Transverse colon (tissue), 4 donors: ENCODE data around the gene APOBEC2. TPM values are rescaled to one million over a fixed set of nuclear protein-coding genes. Genes with fewer than 3 reads are reported as not detected.
"Not testable (repeated sequence)": the region's sequence is repeated elsewhere in the genome, so short reads cannot be mapped to it uniquely, and the experiment has no call there.

Source experiments
- DNase-seq: peaks from one replicate; pipeline ENCODE4 v3.0.0-alpha.2; 2019
- H3K27ac ChIP-seq, 4 donors: fragments of 200-600 bp; sonication (generic); 2 replicates each; pipeline ENCODE4 v1.5.1; 2016 to 2018; ENCODE audit warnings: inconsistent platforms in 4 of 4
- H3K27me3 ChIP-seq: fragments of 200-600 bp; sonication (generic); 2 replicates; pipeline ENCODE4 v1.5.1; 2017; ENCODE audit warnings: inconsistent platforms
- H3K36me3 ChIP-seq, 4 donors: fragments of 200-600 bp; sonication (generic); 2 replicates each; pipeline ENCODE4 v1.5.1; 2017 to 2019; ENCODE audit warnings: inconsistent platforms in 4 of 4
- H3K4me1 ChIP-seq, 4 donors: fragments of 200-600 bp; sonication (generic); 2 replicates each; pipeline ENCODE4 v1.5.1; 2017 to 2020; ENCODE audit warnings: inconsistent platforms in 4 of 4
- H3K4me3 ChIP-seq, 4 donors: fragments of 200-600 bp; sonication (generic); 1 replicate in 1 of 4; 2 replicates in 3 of 4; pipeline versions ENCODE4 v1.5.1 to v1.6.1; 2017 to 2019; ENCODE audit warnings: inconsistent platforms in 4 of 4
- H3K9me3 ChIP-seq, 2 donors: fragments of 200-600 bp; sonication (generic); 2 replicates each; pipeline ENCODE4 v1.5.1; 2017 to 2019; ENCODE audit warnings: inconsistent platforms in 2 of 2
- EP300 ChIP-seq: sonication (generic); formaldehyde crosslinking; IDR thresholded peaks from one replicate; pipeline ENCODE4 v1.6.1; 2017; ENCODE audit warnings: antibody characterized with exemption, low read depth
- POLR2A ChIP-seq: fragments of 450-650 bp; IDR thresholded peaks from one replicate; pipeline ENCODE4 v1.6.1; 2016; ENCODE audit warnings: antibody characterized with exemption, mild to moderate bottlenecking, moderate library complexity
- POLR2AphosphoS5 ChIP-seq, 3 donors: sonication (generic); formaldehyde crosslinking; IDR thresholded peaks; one replicate each; pipeline ENCODE4 v1.6.1; 2016; ENCODE audit warnings: antibody characterized with exemption in 3 of 3
- WGBS, 2 donors: methylation state at CpG; one replicate each; pipeline ENCODE4 v1.1.5; 2018; ENCODE audit warnings: low coverage in 1 of 2; 5-methylcytosine and 5-hydroxymethylcytosine counted together
- in situ Hi-C, 4 donors: fragments of 200-750 bp; cut with MboI; loops; one replicate each; pipeline versions ENCODE4 v1.15.0 to v1.15.1; 2017; ENCODE audit warnings: low sequenced_read_pairs in 3 of 4, low pct_ligation_motif_present in 1 of 4, low pct_unique_long_range_greater_than_20kb in 1 of 4
- intact Hi-C: fragments of 100-400 bp; cut with DNase I; formaldehyde crosslinking; loops from one replicate; pipeline ENCODE4 v1.15.1; 2023; ENCODE audit warnings: low total_unique reads
- total RNA-seq, 4 donors: library from RNA; depleted of rRNA; stranded (reverse); fragments of >200 nt; gene quantifications; one replicate each; pipeline ENCODE4 v1.1.0, GENCODE V29; 2016
- TF ChIP-seq, protein P1 (sequence below), 5 experiments: fragments of 200-600 bp in 3 of 5; fragments of 450-650 bp in 2 of 5; sonication (generic) in 3 of 5; IDR thresholded peaks; 1 replicate in 2 of 5; 2 replicates in 3 of 5; pipeline ENCODE4 v1.5.1; 2016 to 2017; ENCODE audit warnings: antibody characterized with exemption in 5 of 5, inconsistent platforms in 3 of 5, mild to moderate bottlenecking in 2 of 5, moderate library complexity in 1 of 5

Gene APOBEC2
- total RNA-seq, 4 donors from 2014 or later, result not detected

GRCh38 chr6:41011673-41012072 is 41.3 kb upstream of the APOBEC2 start:
- in situ Hi-C loops, result no loop called here
- no peaks in the 10 kb centered on the region for H3K36me3 ChIP-seq
- no peaks in the 10 kb centered on the region for H3K9me3 ChIP-seq
- DNase-seq, result no peak
- no peak overlapping the region for H3K27ac ChIP-seq
- H3K4me3 ChIP-seq, result no peak overlapping the region
- 65 to 83% methylated on average over 2 of the region's 2 CpGs for WGBS, 2 donors
- intact Hi-C loops, result no loop called here
- TF ChIP-seq POLR2AphosphoS5 (IDR thresholded peaks at IDR 0.05) (no peak), POLR2A (no peak), EP300 (no peak)
- TF ChIP-seq, protein P1, sequence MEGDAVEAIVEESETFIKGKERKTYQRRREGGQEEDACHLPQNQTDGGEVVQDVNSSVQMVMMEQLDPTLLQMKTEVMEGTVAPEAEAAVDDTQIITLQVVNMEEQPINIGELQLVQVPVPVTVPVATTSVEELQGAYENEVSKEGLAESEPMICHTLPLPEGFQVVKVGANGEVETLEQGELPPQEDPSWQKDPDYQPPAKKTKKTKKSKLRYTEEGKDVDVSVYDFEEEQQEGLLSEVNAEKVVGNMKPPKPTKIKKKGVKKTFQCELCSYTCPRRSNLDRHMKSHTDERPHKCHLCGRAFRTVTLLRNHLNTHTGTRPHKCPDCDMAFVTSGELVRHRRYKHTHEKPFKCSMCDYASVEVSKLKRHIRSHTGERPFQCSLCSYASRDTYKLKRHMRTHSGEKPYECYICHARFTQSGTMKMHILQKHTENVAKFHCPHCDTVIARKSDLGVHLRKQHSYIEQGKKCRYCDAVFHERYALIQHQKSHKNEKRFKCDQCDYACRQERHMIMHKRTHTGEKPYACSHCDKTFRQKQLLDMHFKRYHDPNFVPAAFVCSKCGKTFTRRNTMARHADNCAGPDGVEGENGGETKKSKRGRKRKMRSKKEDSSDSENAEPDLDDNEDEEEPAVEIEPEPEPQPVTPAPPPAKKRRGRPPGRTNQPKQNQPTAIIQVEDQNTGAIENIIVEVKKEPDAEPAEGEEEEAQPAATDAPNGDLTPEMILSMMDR (IDR thresholded peaks at IDR 0.05), result no peak
- no peaks in the 10 kb centered on the region for H3K27me3 ChIP-seq
- H3K4me1 ChIP-seq, result no peaks in the 10 kb centered on the region

DNA sequence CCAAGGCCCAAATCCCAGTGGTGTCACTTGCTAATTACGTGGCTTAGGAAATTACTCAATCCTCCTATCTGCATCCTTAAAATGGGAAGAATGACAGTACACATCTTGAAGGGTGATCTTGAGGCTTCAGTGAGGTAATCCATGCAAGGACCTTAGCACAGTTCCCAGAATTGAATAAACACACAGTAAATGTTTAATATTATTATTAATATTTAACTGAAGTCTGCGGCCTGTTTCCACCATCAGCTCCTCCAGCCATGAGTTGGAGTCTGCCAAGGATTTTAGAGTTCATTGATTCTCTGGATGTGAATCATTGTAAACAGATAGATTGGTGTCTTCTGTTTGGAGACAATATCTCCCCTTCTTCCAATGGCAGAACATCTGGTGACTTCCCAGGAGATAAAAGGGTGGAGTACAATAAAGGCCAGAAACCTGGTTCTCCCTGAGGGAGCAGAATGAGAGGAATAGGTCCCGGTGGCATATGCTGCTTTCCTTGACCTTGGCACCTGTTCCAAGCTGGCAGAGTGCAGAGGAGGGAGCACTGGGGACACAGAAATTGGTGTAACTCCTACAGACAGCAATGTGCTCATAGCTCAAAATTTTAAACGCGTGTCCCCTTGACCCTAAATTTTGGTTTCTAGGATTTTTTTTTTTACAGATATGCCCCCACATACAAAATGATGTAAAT is 39.4 kb upstream of the APOBEC2 start:
- DNase-seq, result no peak
- H3K9me3 ChIP-seq, result no peaks in the 10 kb centered on the region
- H3K27me3 ChIP-seq, result no peaks in the 10 kb centered on the region
- no peak overlapping the region for H3K4me3 ChIP-seq
- no peaks in the 10 kb centered on the region for H3K4me1 ChIP-seq
- no peak overlapping the region for H3K27ac ChIP-seq
- no peak for TF ChIP-seq EP300
- TF ChIP-seq POLR2A, result no peak
- TF ChIP-seq, protein P1 (IDR thresholded peaks at IDR 0.05), result no peak
- TF ChIP-seq POLR2AphosphoS5 (IDR thresholded peaks at IDR 0.05), result no peak
- H3K36me3 ChIP-seq, result no peaks in the 10 kb centered on the region
- in situ Hi-C loops (no loop called here), intact Hi-C loops (no loop called here)
- WGBS, 2 donors, result 85% methylated on average over 4 to 5 of the region's 5 CpGs

GRCh38 chr6:41014780-41015179 is 38.2 kb upstream of the APOBEC2 start:
- Histone ChIP-seq H3K36me3 (no peaks in the 10 kb centered on the region), H3K27me3 (no peaks in the 10 kb centered on the region), H3K4me1 (no peaks in the 10 kb centered on the region), H3K4me3 (no peak overlapping the region), H3K9me3 (no peaks in the 10 kb centered on the region), H3K27ac (no peak overlapping the region)
- WGBS, 2 donors, result 89 to 97% methylated on average over 3 to 4 of the region's 4 CpGs
- in situ Hi-C loops (no loop called here), intact Hi-C loops (no loop called here)
- DNase-seq, result no peak
- no peak for TF ChIP-seq POLR2A
- TF ChIP-seq, protein P1 (IDR thresholded peaks at IDR 0.05), result no peak
- no peak for TF ChIP-seq POLR2AphosphoS5 (IDR thresholded peaks at IDR 0.05)
- TF ChIP-seq EP300, result no peak

DNA sequence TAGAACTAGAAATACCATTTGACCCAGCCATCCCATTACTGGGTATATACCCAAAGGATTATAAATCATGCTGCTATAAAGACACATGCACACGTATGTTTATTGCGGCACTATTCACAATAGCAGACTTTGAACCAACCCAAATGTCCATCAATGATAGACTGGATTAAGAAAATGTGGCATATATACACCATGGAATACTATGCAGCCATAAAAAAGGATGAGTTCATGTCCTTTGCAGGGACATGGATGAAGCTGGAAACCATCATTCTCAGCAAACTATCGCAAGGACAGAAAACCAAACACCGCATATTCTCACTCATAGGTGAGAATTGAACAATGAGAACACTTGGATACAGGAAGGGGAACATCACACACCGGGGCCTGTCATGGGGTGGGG is 37.1 kb upstream of the APOBEC2 start:
- intact Hi-C loops, result not testable (repeated sequence)

GRCh38 chr6:41017663-41018062 is 35.3 kb upstream of the APOBEC2 start:
- no peaks in the 10 kb centered on the region for H3K36me3 ChIP-seq
- intact Hi-C loops, result no loop called here
- DNase-seq, result no peak
- 100% methylated on average over 1 of the region's 1 CpG; no CpG with 5 or more reads in 1 of the 2 donors for WGBS, 2 donors
- no peak overlapping the region for H3K4me3 ChIP-seq
- in situ Hi-C loops, result no loop called here
- H3K4me1 ChIP-seq, result no peaks in the 10 kb centered on the region
- H3K9me3 ChIP-seq, result no peaks in the 10 kb centered on the region
- no peak overlapping the region for H3K27ac ChIP-seq
- TF ChIP-seq, protein P1 (IDR thresholded peaks at IDR 0.05), result no peak
- no peaks in the 10 kb centered on the region for H3K27me3 ChIP-seq

More for the DNA sequence above, 37.1 kb upstream of the APOBEC2 start:
- H3K27ac ChIP-seq, H3K4me3 ChIP-seq, H3K4me1 ChIP-seq, H3K36me3 ChIP-seq, H3K27me3 ChIP-seq, DNase-seq, H3K9me3 ChIP-seq, in situ Hi-C loops: not testable (repeated sequence)
- 92 to 95% methylated on average over 5 of the region's 5 CpGs for WGBS, 2 donors
